Keratinocyte (primary cell): ENCODE data around the gene LRP1B. TPM values are rescaled to one million over a fixed set of nuclear protein-coding genes. Genes with fewer than 3 reads are reported as not detected.

ENCODE experiments used
- DNase-seq: peaks from one replicate; pipeline ENCODE4 v3.0.0-alpha.2; 2011; ENCODE audit warnings: low read depth, missing footprints, low spot score
- FAIRE-seq: peaks from 2 replicates; lab custom pipeline; 2011; peaks lifted over from hg19 to GRCh38; lab: Jason Lieb, UNC
- H2AFZ ChIP-seq: 2 replicates; pipeline ENCODE4 v1.6.0; 2012; ENCODE audit warnings: low read length, control low read depth, inconsistent platforms; ENCODE audit not compliant: control insufficient read depth
- H3K27ac ChIP-seq: 2 replicates; pipeline ENCODE4 v1.5.1; 2011; ENCODE audit warnings: low read length; ENCODE audit not compliant: control insufficient read depth, insufficient read depth
- H3K27me3 ChIP-seq: 3 replicates; pipeline ENCODE4 v1.6.0; 2011; ENCODE audit warnings: low read length; ENCODE audit not compliant: control insufficient read depth, insufficient read depth; ENCODE audit errors: extremely low read depth
- H3K36me3 ChIP-seq, 2 experiments: 2 replicates in 1 of 2; 3 replicates in 1 of 2; pipeline ENCODE4 v1.5.1; 2011; ENCODE audit warnings: low read length in 2 of 2, mild to moderate bottlenecking in 1 of 2; ENCODE audit not compliant: control insufficient read depth in 2 of 2, insufficient read depth in 2 of 2; ENCODE audit errors: extremely low read depth in 1 of 2
- H3K4me1 ChIP-seq: 3 replicates; pipeline ENCODE4 v1.5.1; 2011; ENCODE audit warnings: low read length; ENCODE audit not compliant: control insufficient read depth, insufficient read depth; ENCODE audit errors: extremely low read depth
- H3K4me2 ChIP-seq: 3 replicates; pipeline ENCODE4 v1.6.0; 2011; ENCODE audit warnings: low read depth, low read length; ENCODE audit not compliant: control insufficient read depth, insufficient read depth; ENCODE audit errors: extremely low read depth
- H3K4me3 ChIP-seq, 3 experiments: fragments of 200-600 bp in 1 of 3; sonication (generic) in 1 of 3; 2 replicates in 2 of 3; 3 replicates in 1 of 3; pipeline ENCODE4 v1.5.1; 2011 to 2016; ENCODE audit warnings: low read length in 3 of 3, mild to moderate bottlenecking in 3 of 3, control low read depth in 2 of 3, inconsistent platforms in 1 of 3, low read depth in 1 of 3, mixed read lengths in 1 of 3, mixed run types in 1 of 3, moderate library complexity in 1 of 3; ENCODE audit not compliant: control insufficient read depth in 2 of 3, insufficient read depth in 2 of 3; ENCODE audit errors: extremely low read depth in 1 of 3
- H3K79me2 ChIP-seq: 2 replicates; pipeline ENCODE4 v1.6.0; 2012; ENCODE audit warnings: low read length; ENCODE audit not compliant: control insufficient read depth, insufficient read depth
- H3K9ac ChIP-seq: 3 replicates; pipeline ENCODE4 v1.6.0; 2011; ENCODE audit warnings: low read length; ENCODE audit not compliant: control insufficient read depth, insufficient read depth; ENCODE audit errors: extremely low read depth
- H3K9me1 ChIP-seq: 3 replicates; pipeline ENCODE4 v1.6.0; 2011; ENCODE audit warnings: low read length; ENCODE audit not compliant: control insufficient read depth, insufficient read depth; ENCODE audit errors: extremely low read depth
- H3K9me3 ChIP-seq: 2 replicates; pipeline ENCODE4 v1.5.1; 2012; ENCODE audit warnings: low read depth, low read length; ENCODE audit not compliant: control insufficient read depth
- H4K20me1 ChIP-seq: 3 replicates; pipeline ENCODE4 v1.6.0; 2011; ENCODE audit warnings: low read length; ENCODE audit not compliant: control insufficient read depth, insufficient read depth; ENCODE audit errors: extremely low read depth
- EZH2 ChIP-seq: IDR thresholded peaks from one replicate; pipeline ENCODE4 v1.6.1; 2012; ENCODE audit warnings: inconsistent platforms, mild to moderate bottlenecking, low read length, moderate library complexity
- dilution Hi-C: fragments of 300-500 bp; cut with MboI; formaldehyde crosslinking; loops from one replicate; pipeline ENCODE4 v1.7.0; 2020; ENCODE audit warnings: low sequenced_read_pairs; ENCODE audit not compliant: extremely low pct_ligation_motif_present
- polyA plus RNA-seq, 5 experiments: library from polyadenylated mRNA; depleted of rRNA in 3 of 5; stranded (reverse) in 3 of 5; stranded (forward) in 1 of 5; unstranded in 1 of 5; fragments of >200 nt; gene quantifications; 1 replicate in 1 of 5; 2 replicates in 3 of 5; 3 replicates in 1 of 5; pipeline versions ENCODE4 v1.2.1 to v1.2.3, GENCODE V29; 2011 to 2012; ENCODE audit warnings: missing spikeins in 2 of 5, low read depth in 1 of 5, low replicate concordance in 1 of 5
- TF ChIP-seq, protein P1 (sequence below), 3 experiments: IDR thresholded peaks in 1 of 3; conservative IDR thresholded peaks in 1 of 3; optimal IDR thresholded peaks in 1 of 3; 2 replicates in 2 of 3; 3 replicates in 1 of 3; pipeline versions ENCODE3 to v1.5.1; 2011; ENCODE audit warnings: low read length in 3 of 3, mild to moderate bottlenecking in 3 of 3, moderate library complexity in 2 of 3, control low read depth in 1 of 3, inconsistent platforms in 1 of 3; ENCODE audit not compliant: insufficient read depth in 2 of 3; ENCODE audit errors: extremely low read depth in 1 of 3

LRP1B gene
- polyA plus RNA-seq, 1 donor (not counting 4 experiments of a cell fraction or from before 2014, with no cell fraction given) = not detected

DNA sequence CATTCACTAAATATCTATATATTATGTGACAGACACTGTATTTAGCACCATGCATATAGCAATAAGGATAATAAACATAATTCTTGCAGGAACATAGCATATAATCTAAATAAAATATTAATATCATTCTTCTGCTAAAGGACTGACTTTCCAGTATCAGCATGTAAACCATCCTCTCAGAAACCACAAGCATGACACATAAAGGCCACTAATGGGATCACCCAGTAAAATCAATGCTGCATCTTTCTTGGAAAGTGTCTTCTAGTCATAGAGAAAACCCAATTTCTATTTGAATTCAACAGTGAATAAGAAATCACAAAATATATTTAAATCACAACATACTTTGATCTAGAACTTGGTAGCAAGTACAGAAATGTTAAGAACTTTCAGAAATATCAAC lies 5.8 kb upstream of the LRP1B start:
- Histone ChIP-seq H3K27me3 (no peaks in the 10 kb centered on the region), H3K9ac (no peak overlapping the region), H3K79me2 (no peaks in the 10 kb centered on the region), H3K9me1 (no peaks in the 10 kb centered on the region), H3K9me3 (no peaks in the 10 kb centered on the region), H3K4me2 (no peak overlapping the region), H3K36me3 (no peaks in the 10 kb centered on the region), H3K4me1 (no peaks in the 10 kb centered on the region), H3K27ac (no peak overlapping the region), H4K20me1 (no peaks in the 10 kb centered on the region), H3K4me3 (no peak overlapping the region), H2AFZ (no peak overlapping the region)
- FAIRE-seq (no peak), DNase-seq (no peak)
- dilution Hi-C loops = no loop called here
- TF ChIP-seq, protein P1, sequence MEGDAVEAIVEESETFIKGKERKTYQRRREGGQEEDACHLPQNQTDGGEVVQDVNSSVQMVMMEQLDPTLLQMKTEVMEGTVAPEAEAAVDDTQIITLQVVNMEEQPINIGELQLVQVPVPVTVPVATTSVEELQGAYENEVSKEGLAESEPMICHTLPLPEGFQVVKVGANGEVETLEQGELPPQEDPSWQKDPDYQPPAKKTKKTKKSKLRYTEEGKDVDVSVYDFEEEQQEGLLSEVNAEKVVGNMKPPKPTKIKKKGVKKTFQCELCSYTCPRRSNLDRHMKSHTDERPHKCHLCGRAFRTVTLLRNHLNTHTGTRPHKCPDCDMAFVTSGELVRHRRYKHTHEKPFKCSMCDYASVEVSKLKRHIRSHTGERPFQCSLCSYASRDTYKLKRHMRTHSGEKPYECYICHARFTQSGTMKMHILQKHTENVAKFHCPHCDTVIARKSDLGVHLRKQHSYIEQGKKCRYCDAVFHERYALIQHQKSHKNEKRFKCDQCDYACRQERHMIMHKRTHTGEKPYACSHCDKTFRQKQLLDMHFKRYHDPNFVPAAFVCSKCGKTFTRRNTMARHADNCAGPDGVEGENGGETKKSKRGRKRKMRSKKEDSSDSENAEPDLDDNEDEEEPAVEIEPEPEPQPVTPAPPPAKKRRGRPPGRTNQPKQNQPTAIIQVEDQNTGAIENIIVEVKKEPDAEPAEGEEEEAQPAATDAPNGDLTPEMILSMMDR (optimal IDR thresholded peaks at IDR 0.05 in 1 of 3, IDR thresholded peaks at IDR 0.05 in 1 of 3, conservative IDR thresholded peaks at IDR 0.05 in 1 of 3; ENCODE audit: extremely low read depth in 1 of 3, insufficient read depth in 2 of 3, low read length in 3 of 3) = no peak

DNA sequence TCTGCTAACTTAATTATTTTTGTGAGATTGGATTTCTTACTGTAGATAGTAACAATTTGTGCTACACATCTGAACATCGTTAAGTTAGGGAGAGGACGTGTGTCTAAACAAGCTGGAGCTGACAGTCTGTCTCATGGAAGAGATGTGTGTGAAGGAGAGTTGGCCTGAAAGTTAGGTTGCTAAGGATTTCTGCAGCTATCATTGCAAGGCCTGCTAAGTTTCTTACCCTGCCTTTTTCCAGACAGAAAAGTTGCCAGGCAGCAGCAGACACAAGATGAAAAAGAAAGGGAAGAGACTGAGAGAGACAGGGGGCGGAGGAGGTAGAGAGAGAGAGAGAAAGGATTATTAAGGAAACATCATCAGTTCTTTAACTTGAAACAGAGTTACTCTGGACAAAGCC lies 4.1 kb upstream of the LRP1B start:
- no peak for TF ChIP-seq EZH2
- TF ChIP-seq, protein P1 (optimal IDR thresholded peaks at IDR 0.05 in 1 of 3, IDR thresholded peaks at IDR 0.05 in 1 of 3, conservative IDR thresholded peaks at IDR 0.05 in 1 of 3; ENCODE audit: extremely low read depth in 1 of 3, insufficient read depth in 2 of 3, low read length in 3 of 3) = no peak
- dilution Hi-C loops = no loop called here
- H3K36me3 ChIP-seq = no peaks in the 10 kb centered on the region

More for the DNA sequence above, 4.1 kb upstream of the LRP1B start:
- Histone ChIP-seq H3K9me3 (no peaks in the 10 kb centered on the region), H3K9me1 (no peaks in the 10 kb centered on the region), H3K4me3 (no peak overlapping the region), H3K27me3 (peaks cover 7% of the 10 kb centered on the region), H3K79me2 (no peaks in the 10 kb centered on the region), H3K4me1 (peaks cover 6% of the 10 kb centered on the region), H4K20me1 (no peaks in the 10 kb centered on the region), H2AFZ (no peak overlapping the region), H3K9ac (no peak overlapping the region), H3K4me2 (no peak overlapping the region), H3K27ac (no peak overlapping the region)
- FAIRE-seq (no peak), DNase-seq (no peak)
